GM18858 (cell line): Measurements from ENCODE around the gene NENF.
"Not testable (repeated sequence)": the region's sequence is repeated elsewhere in the genome, so short reads cannot be mapped to it uniquely, and the experiment has no call there.

Source experiments
- ATAC-seq: cut with Tn5 transposase; IDR thresholded peaks from one replicate; pipeline ENCODE4 v1.9.1; 2021; ENCODE audit not compliant: unreplicated experiment

NENF gene

DNA sequence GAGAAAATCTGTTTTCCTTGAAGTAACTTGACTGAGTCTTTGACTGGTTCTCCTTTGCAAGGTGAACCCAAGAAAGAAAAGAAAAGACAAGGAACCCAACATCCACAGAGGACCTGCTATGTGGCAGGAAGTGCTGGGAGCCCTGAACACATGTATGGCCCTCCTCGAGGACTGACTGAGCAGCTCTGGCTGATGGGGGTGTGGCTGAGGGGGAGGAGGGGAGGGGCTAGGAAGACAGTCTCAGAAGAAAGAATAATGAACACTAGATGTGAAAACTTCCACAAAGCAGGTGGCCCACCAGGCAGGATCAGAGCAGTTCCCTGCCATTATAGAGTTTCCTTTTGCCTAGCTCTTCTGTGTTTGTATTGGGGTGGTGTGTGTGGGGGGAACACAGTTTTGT, 26.1 kb downstream of the NENF start:
- no peak for ATAC-seq

DNA sequence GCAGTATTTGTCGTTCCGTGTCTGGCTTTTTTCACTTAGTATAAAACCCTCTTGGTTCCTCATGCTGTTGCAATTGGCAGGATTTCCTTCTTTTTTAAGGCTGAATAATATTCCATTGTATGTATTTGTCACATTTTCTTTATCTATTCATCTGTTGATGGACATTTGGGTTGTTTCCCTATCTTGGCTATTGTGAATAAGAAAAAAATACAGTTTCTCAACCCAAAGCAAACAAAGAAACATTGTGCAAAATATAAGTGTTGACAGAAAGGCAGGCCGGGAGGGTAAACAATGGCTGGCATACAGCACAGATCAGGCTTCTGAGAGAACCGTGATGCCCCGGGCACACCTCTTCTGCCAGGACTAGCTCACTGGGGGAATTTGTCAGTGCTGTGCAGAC, 26.9 kb downstream of the NENF start:
- ATAC-seq = no peak

- no peak for ATAC-seq
Measured at GRCh38 chr1:212460376-212460775, 27.7 kb downstream of the NENF start.

DNA sequence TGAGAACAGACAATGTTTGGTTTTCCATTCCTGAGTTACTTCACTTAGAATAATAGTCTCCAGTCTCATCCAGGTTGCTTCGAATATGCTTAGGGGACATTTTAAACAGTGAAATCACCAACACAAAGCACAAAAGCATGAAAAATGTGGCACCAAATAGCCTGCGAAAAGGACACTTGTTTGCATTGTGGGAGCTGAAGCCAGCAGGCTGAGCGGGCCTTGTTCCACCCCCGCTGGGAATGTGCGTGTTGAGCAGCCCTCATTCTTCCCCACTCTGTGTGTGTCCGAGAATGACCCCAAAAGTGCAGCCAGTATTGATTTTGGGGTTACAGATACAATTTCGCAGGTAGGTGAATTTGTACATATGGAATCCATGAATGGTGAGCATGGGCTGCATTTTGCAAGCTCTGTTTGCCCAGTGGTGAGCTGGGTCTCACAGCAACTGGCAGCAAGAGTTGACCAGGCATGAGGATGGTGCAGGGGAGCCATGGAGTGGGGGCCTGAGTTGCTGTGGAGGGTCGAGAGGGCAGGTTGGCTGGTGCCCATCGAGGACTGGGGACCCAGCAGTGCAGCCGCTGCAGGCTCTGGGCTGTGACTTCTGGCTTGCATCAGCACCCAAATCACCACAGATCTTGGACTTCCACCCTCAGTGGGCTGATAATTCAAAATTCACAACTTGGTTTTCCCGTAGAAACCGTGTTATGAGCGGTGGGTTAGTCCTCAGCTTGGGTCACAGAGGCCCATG, 29.4 kb downstream of the NENF start:
- ATAC-seq = no peak

GRCh38 chr1:212463565-212464285, 31.0 kb downstream of the NENF start:
- no peak for ATAC-seq

DNA sequence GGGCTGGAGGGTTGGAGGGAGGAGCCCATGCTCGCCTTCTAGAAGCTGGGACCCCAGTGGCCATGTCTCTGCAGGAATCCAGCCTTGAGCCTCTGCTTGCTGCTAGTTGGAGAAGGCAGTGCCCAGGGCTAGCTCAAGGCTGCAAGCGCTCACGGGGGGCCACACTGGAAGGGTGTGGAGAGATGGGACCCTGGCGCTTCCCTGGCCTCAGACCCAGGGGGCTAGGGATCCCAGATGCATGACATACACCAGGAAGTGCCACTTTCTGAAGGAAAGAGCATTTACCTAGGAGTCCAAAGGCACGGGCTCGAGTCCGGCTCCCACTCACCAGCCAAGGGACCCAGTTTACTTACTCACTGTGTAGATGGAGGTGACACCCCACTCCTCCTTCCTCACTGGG, 32.6 kb downstream of the NENF start:
- ATAC-seq = no peak

DNA sequence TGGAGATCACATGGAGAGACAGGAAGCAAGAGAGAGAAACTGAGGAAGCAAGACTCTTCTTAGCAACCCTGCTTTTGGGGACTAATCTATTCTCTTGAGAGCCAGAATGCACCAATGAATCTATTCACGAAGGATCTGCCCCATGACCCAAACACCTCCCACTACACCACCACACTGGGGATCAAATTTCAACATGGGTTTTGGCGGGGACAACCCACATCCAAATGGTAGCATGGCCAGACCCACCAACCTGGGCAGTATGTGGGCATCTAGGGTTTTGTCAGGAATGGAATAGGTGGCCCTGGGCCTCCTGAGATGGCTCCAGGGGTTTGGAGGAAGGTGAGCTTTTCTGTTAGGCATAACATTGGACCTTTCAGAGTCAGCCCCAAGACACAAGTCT, 33.7 kb downstream of the NENF start:
- ATAC-seq = no peak

DNA sequence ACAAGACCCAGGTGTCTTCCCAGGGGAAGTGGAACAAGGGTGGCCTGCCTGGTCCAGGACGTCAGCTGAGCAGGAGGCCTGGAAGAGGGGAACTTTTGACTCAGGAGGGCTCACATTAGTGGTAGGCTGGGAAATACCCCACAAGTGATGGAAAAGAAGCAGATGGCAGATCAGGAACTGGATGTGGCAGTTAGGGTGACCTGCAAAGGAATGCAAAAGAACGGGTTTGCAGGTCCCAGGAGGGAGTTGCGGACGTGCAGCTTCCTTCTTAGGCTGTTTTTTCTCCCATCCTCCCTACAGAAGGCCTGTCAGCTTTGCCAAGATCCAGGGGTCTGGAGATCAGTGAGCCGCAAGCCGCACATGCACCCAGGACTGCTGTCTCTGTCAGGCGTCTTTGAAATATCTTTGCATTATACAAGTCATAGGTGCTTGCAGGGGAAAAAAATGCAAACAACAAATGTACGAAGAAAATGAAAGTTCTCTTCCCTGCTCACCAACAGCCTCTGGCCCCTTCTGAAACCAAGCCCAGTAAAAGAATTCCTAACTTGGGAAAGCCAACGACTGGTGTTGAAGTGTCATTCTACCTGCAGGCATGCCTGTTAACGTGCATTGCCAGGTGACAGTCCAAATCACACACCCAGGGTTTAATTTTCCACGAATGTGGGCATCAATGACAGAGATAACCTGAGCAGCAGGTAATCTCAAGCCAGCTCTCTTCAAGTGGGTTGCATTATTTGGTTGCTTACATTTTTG, 34.4 kb downstream of the NENF start:
- no peak for ATAC-seq

DNA sequence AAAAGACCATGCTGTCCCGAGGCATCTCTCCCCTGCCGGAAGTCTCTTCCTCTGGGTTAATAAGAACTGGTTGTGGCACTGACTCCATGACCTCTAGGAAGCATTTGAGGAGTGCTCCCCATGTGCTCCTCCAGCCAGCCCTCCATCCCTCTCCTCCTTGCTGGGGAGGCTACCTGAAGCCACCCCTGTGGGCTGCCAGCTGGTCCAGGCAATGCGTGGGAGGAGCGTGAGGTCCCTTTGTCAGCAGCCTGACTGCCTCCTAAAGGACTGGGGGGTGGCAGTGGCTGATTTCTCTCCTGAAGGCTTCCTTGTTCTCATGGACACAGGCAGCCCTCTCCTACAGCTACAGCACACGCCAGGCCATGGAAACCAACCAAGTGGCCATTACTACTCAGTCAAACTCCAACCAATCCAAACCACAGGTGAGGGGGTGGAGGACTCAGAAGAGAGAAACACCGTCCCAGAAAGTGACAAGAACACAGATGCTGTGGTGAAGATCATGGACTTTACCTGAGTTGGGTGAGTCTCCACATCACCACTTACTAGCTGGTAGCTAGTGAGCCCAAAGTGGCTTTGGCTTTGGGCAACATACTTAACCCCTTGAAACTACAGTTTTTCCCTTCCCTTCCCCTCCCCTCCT, 35.2 kb downstream of the NENF start:
- no peak for ATAC-seq

DNA sequence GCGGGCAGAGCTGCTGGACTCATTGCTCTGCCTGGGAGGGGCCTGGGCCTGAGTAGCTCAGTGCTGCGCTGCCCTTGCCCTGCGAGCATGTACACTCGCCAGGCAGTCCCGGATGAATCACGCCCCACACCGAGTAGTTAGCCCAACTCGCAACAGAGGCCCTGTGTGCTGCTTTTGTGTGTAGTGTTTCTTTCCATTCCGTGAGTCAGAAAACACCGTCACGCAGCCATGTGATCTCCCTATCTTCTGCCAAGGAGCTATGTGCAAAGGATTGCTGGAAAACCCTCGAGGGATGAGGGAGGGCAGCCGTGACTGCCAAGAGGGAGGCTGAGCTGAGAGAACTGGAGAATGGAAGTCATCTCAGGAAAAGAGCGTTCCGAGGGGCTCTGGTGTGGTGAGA, 37.3 kb downstream of the NENF start:
- no peak for ATAC-seq

- ATAC-seq = no peak
Measured at GRCh38 chr1:212471286-212471685, 38.6 kb downstream of the NENF start.

DNA sequence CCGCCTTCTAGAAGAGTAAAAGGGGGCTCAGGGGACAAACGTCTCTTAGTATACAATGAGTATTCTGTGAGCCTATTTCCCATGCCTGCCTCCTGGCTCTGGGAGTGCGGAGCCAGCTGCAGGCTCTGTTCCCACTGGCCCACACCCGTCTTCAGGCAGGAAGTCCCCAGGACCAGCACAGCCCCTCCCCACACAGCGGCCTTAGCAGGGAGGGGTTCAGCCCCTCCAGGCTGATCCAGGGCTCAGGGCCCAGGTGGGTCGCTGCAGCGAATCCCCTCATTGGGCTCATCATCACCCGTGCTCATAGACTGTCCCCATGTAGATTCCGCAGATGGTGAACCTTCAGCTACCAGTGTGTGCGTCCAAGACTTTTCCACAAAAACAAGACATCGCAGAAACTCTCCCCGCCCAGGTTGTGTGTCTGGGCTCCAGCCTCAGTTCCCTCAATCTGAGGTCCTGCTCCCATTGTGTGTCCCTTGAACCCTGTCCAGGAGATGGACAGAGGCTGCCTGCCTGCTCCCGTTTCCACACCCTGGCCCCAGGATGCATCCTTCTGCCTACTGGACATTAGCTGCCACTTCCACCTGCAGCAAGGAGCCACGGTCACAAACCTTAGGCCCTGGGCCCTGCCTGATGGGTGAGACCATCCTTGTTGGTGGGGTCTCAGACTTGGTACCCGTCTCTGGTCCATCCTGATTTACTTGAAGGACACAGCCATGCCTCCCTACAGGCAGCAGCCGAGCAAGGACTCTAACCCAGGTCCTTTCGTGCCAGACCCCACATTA, 39.4 kb downstream of the NENF start:
- no peak for ATAC-seq

DNA sequence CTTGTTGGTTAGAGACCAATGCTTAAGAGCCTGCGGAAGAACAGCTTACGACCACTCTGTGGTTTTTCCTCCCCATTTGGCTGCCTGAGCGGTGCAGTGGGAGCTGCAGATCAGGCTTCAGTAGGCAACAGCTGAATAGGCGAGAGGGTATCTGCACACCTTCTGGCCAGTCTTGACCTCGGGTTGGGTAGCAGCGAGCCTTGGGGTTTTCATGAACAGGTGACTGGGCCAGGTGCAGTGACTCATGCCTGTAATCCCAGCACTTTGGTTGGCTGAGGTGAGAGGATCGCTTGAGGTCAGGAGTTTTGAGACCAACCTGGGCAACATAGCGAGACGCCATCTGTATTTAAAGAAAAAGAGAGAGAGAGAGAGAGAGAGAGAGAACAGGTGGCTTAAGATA, 41.0 kb downstream of the NENF start:
- no peak for ATAC-seq

- ATAC-seq = no peak
Measured at GRCh38 chr1:212475151-212475550, 42.4 kb downstream of the NENF start.

DNA sequence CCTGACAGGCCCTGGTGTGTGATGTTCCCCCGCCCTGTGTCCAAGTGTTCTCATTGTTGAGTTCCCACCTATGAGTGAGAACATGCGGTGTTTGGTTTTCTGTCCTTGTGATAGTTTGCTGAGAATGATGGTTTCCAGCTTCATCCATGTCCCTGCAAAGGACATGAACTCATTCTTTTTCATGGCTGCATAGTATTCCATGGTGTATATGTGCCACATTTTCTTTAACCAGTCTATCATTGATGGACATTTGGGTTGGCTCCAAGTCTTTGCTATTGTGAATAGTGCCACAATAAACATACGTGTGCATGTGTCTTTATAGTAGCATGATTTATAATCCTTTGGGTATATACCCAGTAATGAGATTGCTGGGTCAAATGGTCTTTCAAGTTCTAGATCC, 43.1 kb downstream of the NENF start:
- ATAC-seq = not testable (repeated sequence)

GRCh38 chr1:212477014-212477679, 44.4 kb downstream of the NENF start:
- peak; percentile 71 for ATAC-seq

DNA sequence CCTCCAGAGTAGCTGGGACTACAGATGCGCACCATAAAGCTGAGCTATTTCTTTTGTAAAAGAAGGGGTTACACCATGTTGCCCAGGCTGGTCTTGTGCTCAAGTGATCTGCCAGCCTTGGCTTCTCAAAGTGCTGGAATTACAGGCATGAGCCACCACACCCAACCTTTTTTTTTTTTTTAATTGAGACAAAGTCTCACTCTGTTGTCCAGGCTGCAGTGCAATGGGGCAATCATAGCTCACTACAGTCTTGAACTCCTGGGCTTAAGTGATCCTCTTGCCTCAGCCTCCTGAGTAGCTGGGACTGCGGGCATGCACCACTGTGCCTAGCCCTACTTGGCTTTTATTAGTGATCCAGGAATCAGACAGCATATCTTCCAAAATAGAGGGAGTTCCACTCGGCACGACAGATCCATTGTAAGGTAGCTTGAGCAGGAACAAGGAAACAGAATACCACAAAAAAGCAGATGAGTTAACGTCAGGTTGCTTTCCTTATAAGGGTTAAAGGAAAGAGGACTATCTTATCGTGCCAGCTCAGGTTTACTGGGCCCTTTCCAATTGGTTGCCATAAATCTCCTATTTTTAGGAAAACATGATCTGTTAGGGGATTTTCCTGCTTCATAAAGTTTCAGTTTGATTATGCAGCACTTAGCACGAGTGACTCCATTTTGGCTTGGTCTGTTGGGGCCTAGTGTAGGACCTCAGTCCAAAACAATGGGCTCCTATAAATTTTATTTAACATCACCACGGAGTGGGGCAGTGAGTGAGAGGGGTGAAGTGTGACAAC, 45.2 kb downstream of the NENF start:
- ATAC-seq = no peak

DNA sequence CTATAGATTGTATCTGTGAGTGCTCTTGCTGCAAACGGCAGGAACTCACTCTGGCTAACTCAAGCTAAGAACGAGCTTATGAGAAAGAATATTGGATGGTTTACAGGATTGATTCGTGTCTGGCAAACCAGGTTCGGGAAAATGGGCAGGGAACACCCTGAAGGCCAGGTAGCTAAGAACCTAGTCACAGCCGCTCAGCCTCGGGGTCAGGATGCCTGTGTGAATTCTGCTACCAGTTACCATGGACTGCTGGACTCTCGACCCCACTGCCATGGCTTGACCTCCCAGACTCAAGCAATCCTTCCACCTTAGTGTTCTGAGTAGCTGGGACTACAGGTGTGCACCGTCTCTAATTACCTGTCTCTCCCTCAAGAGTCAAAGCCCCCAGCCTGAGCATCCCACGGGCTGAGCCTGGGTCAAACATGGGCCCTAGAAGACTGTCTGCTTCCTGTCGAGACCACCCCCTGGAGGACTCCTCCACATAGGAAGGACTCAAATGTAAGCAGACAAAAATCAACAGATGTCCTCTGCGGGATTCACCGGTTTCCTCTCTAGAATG, 45.8 kb downstream of the NENF start:
- no peak for ATAC-seq

DNA sequence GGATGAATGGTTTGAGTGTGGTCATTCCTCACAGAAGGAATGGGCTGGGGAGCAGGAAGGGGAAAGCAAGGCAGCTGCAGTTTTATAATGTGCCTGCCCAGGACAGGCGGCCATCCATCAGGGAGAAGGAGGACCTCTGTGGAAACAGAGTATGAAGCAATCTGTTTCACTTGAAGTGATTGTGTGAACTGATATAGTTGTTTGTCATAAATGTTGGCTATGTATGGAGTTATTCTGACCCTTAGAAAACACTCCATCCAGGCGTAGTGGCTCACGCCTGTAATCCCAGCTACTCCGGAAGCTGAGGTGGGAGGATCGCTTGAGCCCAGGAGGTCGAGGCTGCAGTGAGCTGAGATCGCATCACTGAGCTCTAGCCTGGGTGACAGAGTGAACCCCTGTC, 46.5 kb downstream of the NENF start:
- ATAC-seq = no peak
